K562 (cell line): ENCODE results near the gene UBE2V1. TPM values are rescaled to one million over a fixed set of nuclear protein-coding genes. Genes with fewer than 3 reads are reported as not detected.
A peak's percentile ranks its signal among the peaks of the same experiment; 100 is the strongest.

Source experiments
- CHD4 ChIP-seq: fragments of 200-600 bp; sonication (generic); IDR thresholded peaks from 3 replicates; pipeline ENCODE4 v1.6.1; 2012; ENCODE audit warnings: low read depth, mild to moderate bottlenecking, mixed read lengths, low read length, inconsistent platforms; ENCODE audit not compliant: insufficient read depth, insufficient replicate concordance, poor library complexity, severe bottlenecking
- CTBP1 ChIP-seq: fragments of 450-650 bp; IDR thresholded peaks from 2 replicates; pipeline ENCODE4 v1.6.1; 2016; ENCODE audit warnings: borderline replicate concordance
- DIDO1 ChIP-seq: fragments of 450-650 bp; IDR thresholded peaks from 2 replicates; pipeline ENCODE4 v1.6.1; 2016; ENCODE audit warnings: low read depth, missing biosample characterization, missing genetic modification characterization
- FUS ChIP-seq: fragments of 200-400 bp; formaldehyde crosslinking; optimal IDR thresholded peaks from 2 replicates; pipeline ENCODE3; 2017; ENCODE audit warnings: low read depth, low read length
- HNRNPL ChIP-seq: fragments of 200-400 bp; formaldehyde crosslinking; IDR thresholded peaks from 2 replicates; pipeline ENCODE4 v1.6.1; 2017; ENCODE audit warnings: low read depth, mild to moderate bottlenecking, low read length
- KDM1A ChIP-seq, 2 experiments: fragments of 450-650 bp; IDR thresholded peaks; 2 replicates each; pipeline ENCODE4 v1.6.1; 2016; ENCODE audit warnings: mild to moderate bottlenecking in 2 of 2
- MAZ ChIP-seq, 2 experiments: fragments of 450-650 bp in 1 of 2; sonication (generic) in 1 of 2; formaldehyde crosslinking; IDR thresholded peaks in 1 of 2; conservative IDR thresholded peaks in 1 of 2; 2 replicates each; pipeline versions ENCODE4 v1.4.0 to v1.5.0; 2020; ENCODE audit warnings: mild to moderate bottlenecking in 1 of 2, missing genetic modification reagents in 1 of 2
- MEF2D ChIP-seq: conservative IDR thresholded peaks from 2 replicates; pipeline ENCODE4 v1.6.1; 2016; ENCODE audit warnings: low read depth, missing genetic modification characterization, missing compliant biosample characterization
- RAD51 ChIP-seq: fragments of 450-650 bp; IDR thresholded peaks from 2 replicates; pipeline ENCODE4 v1.7.1; 2016; ENCODE audit warnings: low read depth, mild to moderate bottlenecking, borderline replicate concordance
- RBM39 ChIP-seq: fragments of 200-400 bp; formaldehyde crosslinking; optimal IDR thresholded peaks from 2 replicates; pipeline ENCODE3; 2018; ENCODE audit warnings: low read depth, low read length
- SAP30 ChIP-seq: fragments of 200-600 bp; sonication (generic); IDR thresholded peaks from 2 replicates; pipeline ENCODE4 v1.6.1; 2012; ENCODE audit warnings: borderline replicate concordance, low read depth, mild to moderate bottlenecking, moderate library complexity, low read length, control low read depth, inconsistent platforms; ENCODE audit not compliant: insufficient read depth, poor library complexity, severe bottlenecking
- SMARCA5 ChIP-seq: fragments of 450-650 bp; IDR thresholded peaks from 2 replicates; pipeline ENCODE4 v1.6.1; 2016
- TEAD4 ChIP-seq, 2 experiments: sonication (generic) in 1 of 2; formaldehyde crosslinking in 1 of 2; IDR thresholded peaks; 2 replicates each; pipeline versions ENCODE4 v1.6.1 to v1.8.0; 2012 to 2022; ENCODE audit warnings: borderline replicate concordance in 1 of 2, inconsistent platforms in 1 of 2, low read length in 1 of 2, mild to moderate bottlenecking in 1 of 2, missing genetic modification reagents in 1 of 2
- ZBTB7A ChIP-seq: IDR thresholded peaks from 2 replicates; pipeline ENCODE4 v1.6.1; 2011; ENCODE audit warnings: low read depth, mild to moderate bottlenecking, low read length, moderate library complexity, borderline replicate concordance; ENCODE audit not compliant: control insufficient read depth
- ZC3H4 ChIP-seq: sonication (generic); formaldehyde crosslinking; IDR thresholded peaks from 2 replicates; pipeline ENCODE4 v1.9.0; 2021; ENCODE audit warnings: missing genetic modification reagents, borderline replicate concordance
- ZFP36 ChIP-seq: fragments of 150-350 bp; IDR thresholded peaks from 2 replicates; pipeline ENCODE4 v1.6.1; 2018; ENCODE audit warnings: low read length, low read depth; ENCODE audit not compliant: partially characterized antibody
- ZNF12 ChIP-seq: sonication (generic); formaldehyde crosslinking; IDR thresholded peaks from 2 replicates; pipeline ENCODE4 v1.4.0; 2020; ENCODE audit warnings: mild to moderate bottlenecking, missing genetic modification reagents
- ZNF253 ChIP-seq: fragments of 250-450 bp; sonication (Bioruptor Pico); conservative IDR thresholded peaks from 2 replicates; pipeline ENCODE4 v1.6.1; 2021; ENCODE audit warnings: mild to moderate bottlenecking
- ZNF316 ChIP-seq: fragments of 450-650 bp; IDR thresholded peaks from 2 replicates; pipeline ENCODE4 v1.6.1; 2016
- ZNF347 ChIP-seq: fragments of 450-650 bp; formaldehyde crosslinking; IDR thresholded peaks from 2 replicates; pipeline ENCODE4 v1.4.0; 2020; ENCODE audit warnings: low read depth, mild to moderate bottlenecking, moderate library complexity
- ZNF41 ChIP-seq: fragments of 250-450 bp; sonication (Bioruptor Pico); conservative IDR thresholded peaks from 2 replicates; pipeline ENCODE4 v1.4.0; 2020; ENCODE audit warnings: mild to moderate bottlenecking
- ZNF695 ChIP-seq: fragments of 450-650 bp; formaldehyde crosslinking; IDR thresholded peaks from 2 replicates; pipeline ENCODE4 v1.4.0; 2020; ENCODE audit warnings: mild to moderate bottlenecking, moderate library complexity
- ZSCAN32 ChIP-seq: fragments of 450-650 bp; formaldehyde crosslinking; IDR thresholded peaks from 2 replicates; pipeline ENCODE4 v1.4.0; 2020; ENCODE audit warnings: mild to moderate bottlenecking, moderate library complexity
- polyA plus RNA-seq, 8 experiments: library from polyadenylated mRNA; depleted of rRNA in 4 of 8; stranded (reverse) in 5 of 8; unstranded in 3 of 8; fragments of >200 nt; fragmentation: Nextera tagmentation in 2 of 8; fragmentation: Illumina TruSeq in 1 of 8; extraction: Ambion mirVana in 2 of 8; extraction: Trizol in 1 of 8; gene quantifications; 2 replicates each; pipeline versions ENCODE4 v1.2.1 to v1.2.3, GENCODE V29; 2011 to 2014; ENCODE audit warnings: inconsistent platforms in 1 of 8, missing spikeins in 1 of 8
- total RNA-seq, 7 experiments: library from RNA; depleted of rRNA in 6 of 7; stranded (reverse); fragments of >200 nt in 6 of 7; fragmentation: Illumina TruSeq in 2 of 7; extraction: Trizol in 2 of 7; gene quantifications; 2 replicates each; pipeline versions ENCODE4 v1.2.1 to v1.2.3, GENCODE V29; 2011 to 2021; ENCODE audit warnings: low replicate concordance in 1 of 7
- TF ChIP-seq, protein P1 (sequence below), 2 experiments: IDR thresholded peaks in 1 of 2; conservative IDR thresholded peaks in 1 of 2; 2 replicates each; pipeline ENCODE4 v1.6.1; 2016; ENCODE audit warnings: low read depth in 2 of 2, mild to moderate bottlenecking in 1 of 2, missing compliant biosample characterization in 1 of 2, missing genetic modification characterization in 1 of 2, moderate library complexity in 1 of 2
- TF ChIP-seq, protein P2 (sequence below): fragments of 250-450 bp; sonication (Bioruptor Pico); IDR thresholded peaks from 2 replicates; pipeline ENCODE4 v1.8.0; 2022; ENCODE audit warnings: moderate library complexity, mild to moderate bottlenecking, inconsistent platforms

Gene UBE2V1
- total and polyA plus RNA-seq, 9 of the 15 experiments (the other 6 are each of a cell fraction or from before 2014, with no cell fraction given): 93.0 to 357 (median 119) TPM

GRCh38 chr20:50151034-50151743 lies 38.2 kb upstream of the UBE2V1 start (continued):
- no peak for TF ChIP-seq SAP30
- TF ChIP-seq ZNF316: no peak
- TF ChIP-seq, protein P1, sequence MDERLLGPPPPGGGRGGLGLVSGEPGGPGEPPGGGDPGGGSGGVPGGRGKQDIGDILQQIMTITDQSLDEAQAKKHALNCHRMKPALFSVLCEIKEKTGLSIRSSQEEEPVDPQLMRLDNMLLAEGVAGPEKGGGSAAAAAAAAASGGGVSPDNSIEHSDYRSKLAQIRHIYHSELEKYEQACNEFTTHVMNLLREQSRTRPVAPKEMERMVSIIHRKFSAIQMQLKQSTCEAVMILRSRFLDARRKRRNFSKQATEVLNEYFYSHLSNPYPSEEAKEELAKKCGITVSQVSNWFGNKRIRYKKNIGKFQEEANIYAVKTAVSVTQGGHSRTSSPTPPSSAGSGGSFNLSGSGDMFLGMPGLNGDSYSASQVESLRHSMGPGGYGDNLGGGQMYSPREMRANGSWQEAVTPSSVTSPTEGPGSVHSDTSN (CRISPR knock-in tag; IDR thresholded peaks at IDR 0.05; ENCODE audit: low read depth): no peak
- TF ChIP-seq, protein P1 (tag; conservative IDR thresholded peaks at IDR 0.05; ENCODE audit: low read depth): no peak
- TF ChIP-seq SMARCA5: peak; percentile 57; the same call in 1 of the 2 replicates
- TF ChIP-seq DIDO1 (tag): no peak
- TF ChIP-seq ZBTB7A: no peak
- TF ChIP-seq ZFP36: peak; percentile 93
- TF ChIP-seq CTBP1: 0 out of 2 replicates have a peak, but pooled peaks have one; percentile 11
- TF ChIP-seq ZSCAN32 (CRISPR knock-in tag): no peak
- TF ChIP-seq MAZ (CRISPR knock-in tag; conservative IDR thresholded peaks at IDR 0.05 in 1 of 2, IDR thresholded peaks at IDR 0.05 in 1 of 2): no peak
- TF ChIP-seq FUS: no peak
- TF ChIP-seq MEF2D: no peak
- no peak for TF ChIP-seq CHD4
- 0 out of 2 replicates have a peak, but pooled peaks have one; percentile 7 for TF ChIP-seq ZNF12
- TF ChIP-seq HNRNPL: no peak
- TF ChIP-seq RAD51: no peak
- TF ChIP-seq, protein P2, sequence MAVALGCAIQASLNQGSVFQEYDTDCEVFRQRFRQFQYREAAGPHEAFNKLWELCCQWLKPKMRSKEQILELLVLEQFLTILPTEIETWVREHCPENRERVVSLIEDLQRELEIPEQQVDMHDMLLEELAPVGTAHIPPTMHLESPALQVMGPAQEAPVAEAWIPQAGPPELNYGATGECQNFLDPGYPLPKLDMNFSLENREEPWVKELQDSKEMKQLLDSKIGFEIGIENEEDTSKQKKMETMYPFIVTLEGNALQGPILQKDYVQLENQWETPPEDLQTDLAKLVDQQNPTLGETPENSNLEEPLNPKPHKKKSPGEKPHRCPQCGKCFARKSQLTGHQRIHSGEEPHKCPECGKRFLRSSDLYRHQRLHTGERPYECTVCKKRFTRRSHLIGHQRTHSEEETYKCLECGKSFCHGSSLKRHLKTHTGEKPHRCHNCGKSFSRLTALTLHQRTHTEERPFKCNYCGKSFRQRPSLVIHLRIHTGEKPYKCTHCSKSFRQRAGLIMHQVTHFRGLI (CRISPR knock-in tag): no peak
- no peak for TF ChIP-seq RBM39
- TF ChIP-seq ZNF253 (CRISPR knock-in tag): no peak
- TF ChIP-seq ZC3H4 (CRISPR knock-in tag): no peak
- no peak for TF ChIP-seq ZNF695 (CRISPR knock-in tag)
- TF ChIP-seq ZNF347: no peak
- TF ChIP-seq TEAD4 (IDR thresholded peaks at IDR 0.05; ENCODE audit: low read length): peak; percentile 62
- TF ChIP-seq TEAD4 (CRISPR knock-in tag; IDR thresholded peaks at IDR 0.05; ENCODE audit: borderline replicate concordance): no peak
- TF ChIP-seq KDM1A (IDR thresholded peaks at IDR 0.05): peak; percentile 96 to 97
- TF ChIP-seq ZNF41 (CRISPR knock-in tag): no peak
